HG03565 (cell line): ENCODE measurements around the gene ERGIC2.
"Not testable (repeated sequence)": the region's sequence is repeated elsewhere in the genome, so short reads cannot be mapped to it uniquely, and the experiment has no call there.

Source experiments
- ATAC-seq: cut with Tn5 transposase; IDR thresholded peaks from one replicate; pipeline ENCODE4 v1.9.1; 2021; ENCODE audit warnings: mild to moderate bottlenecking, moderate library complexity; ENCODE audit not compliant: unreplicated experiment

The ERGIC2 gene

GRCh38 chr12:29306266-29306665 is 74.7 kb downstream of the ERGIC2 start:
- no peak for ATAC-seq

- no peak for ATAC-seq
Observed at GRCh38 chr12:29304388-29304787, 76.6 kb downstream of the ERGIC2 start.

GRCh38 chr12:29301114-29301513 is 79.9 kb downstream of the ERGIC2 start:
- ATAC-seq = no peak

- ATAC-seq = no peak
Observed at GRCh38 chr12:29299633-29300032, 81.3 kb downstream of the ERGIC2 start.

GRCh38 chr12:29291226-29291625 is 89.7 kb downstream of the ERGIC2 start:
- no peak for ATAC-seq

- ATAC-seq = not testable (repeated sequence)
Observed at GRCh38 chr12:29290475-29290874, 90.5 kb downstream of the ERGIC2 start.

GRCh38 chr12:29288031-29288430 is 92.9 kb downstream of the ERGIC2 start:
- ATAC-seq = no peak

- ATAC-seq = no peak
Observed at GRCh38 chr12:29287622-29288021, 93.3 kb downstream of the ERGIC2 start.
